GM21515 (cell line): ENCODE data around the gene TIA1.
"Not testable (repeated sequence)": the region's sequence is repeated elsewhere in the genome, so short reads cannot be mapped to it uniquely, and the experiment has no call there.

Experiments used
- ATAC-seq: cut with Tn5 transposase; IDR thresholded peaks from one replicate; pipeline ENCODE4 v1.9.1; 2021; ENCODE audit not compliant: unreplicated experiment

TIA1 gene

DNA sequence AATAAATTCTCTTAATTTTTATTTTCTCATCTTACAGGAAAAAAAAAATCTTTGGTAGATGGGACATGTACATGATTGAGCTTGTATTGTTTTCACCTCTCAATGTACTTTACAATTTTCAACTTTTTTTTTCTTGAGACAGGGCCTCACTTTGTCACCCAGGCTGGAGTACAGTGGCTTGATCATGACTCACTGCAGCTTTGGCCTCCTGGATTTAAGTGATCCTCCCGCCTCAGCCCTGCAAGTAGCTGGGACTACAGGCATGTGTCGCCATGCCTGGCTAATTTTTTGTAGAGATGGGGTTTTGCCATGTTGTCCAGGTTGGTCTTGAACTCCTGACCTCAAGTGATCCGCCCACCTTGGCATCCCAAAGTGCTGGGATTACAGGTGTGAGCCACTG, 25.1 kb downstream of the TIA1 start:
- ATAC-seq: not testable (repeated sequence)

GRCh38 chr2:70214953-70215549, 33.4 kb downstream of the TIA1 start:
- no peak for ATAC-seq

DNA sequence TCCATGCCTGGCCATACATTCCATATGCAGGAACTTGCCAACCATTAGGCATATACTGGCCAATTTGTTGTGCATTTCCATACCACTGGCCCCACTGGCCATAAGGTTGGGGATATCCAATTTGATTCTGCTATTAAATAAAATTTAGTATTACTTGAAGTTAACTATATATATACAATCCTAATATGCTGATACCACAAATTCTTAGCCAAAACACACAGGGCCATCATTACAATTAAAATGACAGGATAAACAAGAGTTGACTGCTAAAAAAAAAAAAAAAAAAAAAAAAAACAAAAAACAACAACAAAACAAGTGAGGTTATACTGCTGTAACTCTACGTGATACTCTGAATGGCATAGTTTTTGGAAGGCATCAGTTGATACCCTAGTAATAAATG, 34.1 kb downstream of the TIA1 start:
- ATAC-seq: no peak

GRCh38 chr2:70212298-70212932, 36.0 kb downstream of the TIA1 start:
- no peak for ATAC-seq

- ATAC-seq: no peak
Observed at GRCh38 chr2:70211595-70211994, 36.8 kb downstream of the TIA1 start.

DNA sequence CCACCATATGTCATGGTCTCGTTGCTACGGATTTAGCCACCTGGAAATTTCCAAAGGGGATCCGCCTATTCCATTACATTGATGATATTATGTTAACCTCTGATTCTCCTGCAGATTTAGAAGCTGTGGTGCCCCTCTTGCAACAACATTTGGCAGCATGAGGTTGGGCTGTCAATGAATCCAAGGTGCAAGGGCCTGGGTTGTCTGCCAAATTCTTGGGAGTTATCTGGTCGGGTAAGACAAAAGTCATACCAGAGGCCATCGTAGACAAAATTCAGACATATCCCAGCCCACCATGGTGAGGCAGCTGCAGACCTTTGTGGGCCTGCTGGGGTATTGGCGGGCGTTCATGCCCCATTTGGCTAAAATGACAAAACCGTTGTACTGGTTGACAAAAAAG, 44.0 kb downstream of the TIA1 start:
- ATAC-seq: no peak

DNA sequence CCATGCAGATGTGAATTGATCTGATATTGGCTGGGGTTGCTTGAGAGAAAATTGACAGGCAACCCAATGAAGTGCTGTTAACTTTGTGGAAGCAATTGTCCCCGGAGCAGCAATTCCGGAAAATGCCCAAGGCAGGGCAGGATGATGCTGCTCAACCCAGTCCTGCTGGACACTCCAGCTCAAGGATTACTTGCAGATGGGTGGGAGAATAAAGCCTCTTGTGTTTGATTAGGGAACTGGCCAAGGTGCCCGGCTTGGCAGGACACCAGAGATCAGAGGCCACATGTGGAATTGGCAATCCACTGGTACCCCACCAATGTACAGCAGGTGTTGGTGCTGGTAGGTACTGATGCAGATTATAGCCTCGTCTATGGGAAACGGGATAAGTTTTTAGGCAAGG, 45.3 kb downstream of the TIA1 start:
- ATAC-seq: no peak

DNA sequence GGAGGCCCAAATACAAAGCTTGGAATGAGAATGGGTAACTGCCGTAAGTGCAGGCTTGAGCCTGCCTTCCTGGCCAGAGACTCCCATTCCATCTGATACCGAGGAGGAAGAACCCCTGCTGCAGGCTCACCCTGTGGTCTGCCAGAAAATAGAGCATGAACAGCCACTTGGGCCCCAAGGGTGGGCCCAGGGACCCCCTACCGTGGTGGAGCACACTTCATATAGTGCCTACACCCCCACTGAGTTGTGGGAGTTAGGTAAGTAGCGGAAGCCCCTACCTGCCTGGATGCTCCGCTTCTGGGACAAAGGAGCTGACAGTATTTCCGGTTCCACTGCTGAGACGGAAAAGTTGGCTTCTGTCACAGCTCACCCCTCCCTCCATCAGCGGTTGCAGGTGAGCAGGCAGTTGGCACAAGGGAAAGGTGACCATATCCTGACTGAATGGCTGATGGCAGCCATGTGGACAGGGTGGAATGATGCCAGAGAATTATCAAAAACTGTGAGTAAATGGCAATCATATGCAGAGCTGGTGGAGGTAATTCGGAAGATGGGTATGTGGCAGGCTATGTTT, 46.1 kb downstream of the TIA1 start:
- no peak for ATAC-seq

DNA sequence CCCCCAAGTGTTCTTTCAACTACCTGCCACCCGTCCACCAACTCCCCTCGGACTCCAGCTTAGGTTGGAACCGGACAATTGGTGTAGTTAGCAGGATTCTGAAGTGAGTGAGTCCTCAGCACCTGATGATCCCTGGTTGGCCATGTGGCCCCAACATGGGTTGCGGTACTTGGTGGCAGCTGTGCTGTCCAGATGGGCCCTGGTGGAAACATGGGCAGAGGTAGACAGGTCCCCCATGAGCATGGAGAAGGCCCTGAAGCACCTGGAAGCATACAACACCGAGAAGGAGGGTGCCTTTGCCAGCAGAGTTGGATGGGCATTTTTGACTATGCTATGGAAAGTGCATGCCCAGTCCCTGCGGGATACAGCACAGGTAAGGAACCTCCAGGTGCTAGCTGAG, 46.6 kb downstream of the TIA1 start:
- ATAC-seq: no peak

DNA sequence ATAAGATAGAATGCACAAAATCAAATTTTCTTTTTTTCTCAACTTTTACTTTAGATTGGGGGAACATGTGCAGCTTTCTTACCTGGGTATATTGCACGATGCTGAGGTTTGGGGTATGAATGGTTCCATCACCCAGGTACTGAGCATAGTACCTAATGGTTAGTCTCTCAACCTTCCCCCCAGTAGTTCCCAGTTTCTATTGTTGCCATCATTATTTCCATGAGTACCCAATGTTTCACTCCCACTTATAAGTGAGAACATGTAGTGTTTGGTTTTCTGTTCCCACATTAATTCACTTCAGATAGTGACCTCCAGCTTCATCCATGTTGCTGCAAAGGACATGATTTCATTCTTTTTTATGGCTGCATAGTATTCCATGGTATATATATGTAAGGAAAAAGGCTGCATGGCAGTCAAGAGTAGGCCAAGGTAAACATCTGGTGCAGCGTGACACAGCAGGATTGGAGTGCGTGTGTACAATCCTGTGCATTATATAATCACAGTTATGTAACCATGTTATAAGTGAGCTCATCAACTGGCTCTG, 47.1 kb downstream of the TIA1 start:
- no peak for ATAC-seq

DNA sequence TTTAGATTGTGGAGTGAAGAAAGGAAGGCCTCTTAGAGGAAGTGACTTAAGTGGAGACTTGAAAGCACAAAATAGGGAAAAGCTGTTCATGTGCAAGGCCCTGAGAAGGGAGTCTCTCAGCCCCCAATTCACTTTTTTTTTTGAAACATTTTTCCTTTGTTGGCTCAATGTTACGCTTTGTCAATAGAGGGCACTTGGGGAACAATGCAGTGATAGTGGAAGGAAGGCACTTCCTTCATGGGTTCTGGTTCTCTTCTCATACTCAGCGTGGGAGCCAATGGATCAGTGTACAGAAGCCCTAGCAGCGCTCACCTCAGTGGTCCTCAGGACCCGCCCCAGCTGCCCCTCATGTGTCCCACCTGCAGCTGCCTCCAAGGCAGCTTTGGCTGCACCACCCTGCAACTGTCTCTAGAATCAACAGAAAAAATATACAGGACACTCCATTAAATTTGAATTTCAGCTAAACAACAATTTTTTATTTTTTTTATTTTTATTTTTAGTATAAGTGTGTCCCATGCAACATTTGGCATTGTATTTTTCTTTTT, 49.0 kb downstream of the TIA1 start:
- ATAC-seq: no peak

GRCh38 chr2:70192516-70192915, 55.9 kb downstream of the TIA1 start:
- ATAC-seq: no peak

DNA sequence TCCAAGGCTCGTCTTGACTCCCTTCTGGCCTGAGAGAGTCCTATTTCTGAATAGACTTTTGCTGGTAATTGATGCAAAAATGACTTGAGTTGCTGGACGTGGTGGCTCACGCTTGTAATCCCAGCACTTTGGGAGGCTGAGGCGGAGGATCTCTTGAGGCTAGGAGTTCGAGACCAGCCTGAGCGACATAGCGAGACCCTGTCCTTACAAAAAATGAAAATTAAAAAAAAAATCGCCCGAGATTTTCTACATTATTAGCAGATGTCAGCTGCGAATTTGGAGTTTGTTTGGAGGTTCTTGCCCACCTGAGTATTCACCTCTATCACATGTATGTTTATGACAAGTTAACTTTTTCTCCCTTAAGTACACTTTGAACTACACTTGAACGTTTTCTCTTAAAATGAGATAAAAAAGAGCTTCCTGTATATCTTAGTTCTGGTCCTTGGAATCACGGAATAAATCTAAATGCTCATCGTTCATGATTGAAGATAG, 57.1 kb downstream of the TIA1 start:
- no peak for ATAC-seq

DNA sequence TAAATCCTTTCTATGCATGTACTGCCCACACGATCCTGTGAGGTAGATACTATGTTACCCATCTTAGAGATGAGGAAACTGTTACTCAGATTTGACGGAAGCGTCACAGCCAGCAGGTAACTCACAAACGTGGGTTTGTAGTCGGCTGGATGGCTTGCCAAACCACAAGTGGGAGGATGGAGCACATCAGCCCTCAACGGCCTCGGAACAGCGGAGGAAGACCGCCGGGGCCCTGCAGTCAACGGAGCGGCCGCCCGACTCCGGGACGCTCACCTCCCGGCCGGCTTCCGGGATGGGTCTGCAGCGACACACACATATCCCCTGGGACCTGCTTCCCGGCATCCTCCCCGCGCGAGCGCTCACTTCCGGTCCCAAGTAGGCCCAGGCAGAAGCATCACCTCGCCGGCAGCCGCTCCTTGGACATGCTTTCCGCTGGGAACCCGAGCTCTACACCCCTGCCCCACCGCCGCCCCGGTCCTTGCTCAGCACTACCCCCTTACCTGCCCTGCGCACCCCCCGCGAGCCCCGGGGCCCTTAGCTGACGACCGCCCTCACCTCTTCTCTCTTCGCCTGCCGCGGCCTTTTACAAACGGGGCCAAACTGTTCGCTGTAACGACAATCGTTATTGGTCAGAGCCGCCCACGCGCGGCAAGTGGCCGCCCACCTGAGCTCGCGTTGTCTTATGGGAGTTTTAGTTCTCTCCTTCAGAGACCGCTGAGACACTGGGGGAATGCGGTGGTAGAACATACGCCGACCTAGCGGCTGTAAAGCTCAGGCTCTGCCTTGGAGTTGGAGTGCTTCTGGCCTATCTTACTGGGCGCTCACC, 57.8 kb downstream of the TIA1 start, which contains the start of gene C2orf42:
Gene C2orf42, minus strand, starts transcription at position 602 of the 826 bp plus-strand sequence. CDS start 9,034 bp downstream, outside the sequence.
- peak; percentile 83 for ATAC-seq

DNA sequence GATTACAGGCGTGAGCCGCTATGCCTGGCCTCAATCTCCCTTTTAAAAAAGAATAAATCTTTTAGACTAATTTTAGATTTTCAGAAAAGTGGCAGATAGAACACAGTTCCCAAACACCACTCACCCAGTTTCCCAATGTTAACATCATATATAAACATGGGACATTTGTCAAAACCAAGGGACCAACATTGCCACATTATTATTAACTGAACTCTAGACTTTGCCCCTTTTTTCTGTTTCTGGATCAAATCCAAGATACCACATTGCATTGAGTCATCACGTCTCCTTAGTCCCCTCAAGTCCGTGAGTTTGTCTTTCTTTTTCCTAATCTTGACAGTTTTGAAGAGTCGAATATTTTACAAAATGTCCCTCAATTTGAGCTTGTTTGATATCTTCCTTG, 60.0 kb downstream of the TIA1 start:
- ATAC-seq: no peak

DNA sequence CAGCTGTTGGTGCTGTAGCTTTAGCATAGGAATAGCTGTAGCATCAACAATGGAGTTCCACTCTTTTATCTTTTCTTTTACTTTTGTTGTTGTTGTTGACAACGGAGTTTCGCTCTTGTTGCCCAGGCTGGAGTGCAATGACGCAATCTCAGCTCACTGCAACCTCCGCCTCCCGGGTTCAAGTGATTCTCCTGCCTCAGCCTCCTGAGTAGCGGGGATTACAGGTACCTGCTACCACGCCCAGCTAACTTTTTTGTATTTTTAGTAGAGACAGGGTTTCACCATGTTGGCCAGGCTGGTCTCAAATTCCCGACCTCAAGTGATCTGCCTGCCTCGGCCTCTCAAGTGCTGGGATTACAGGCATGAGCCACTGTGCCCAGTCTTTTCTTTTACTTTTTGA, 61.3 kb downstream of the TIA1 start:
- not testable (repeated sequence) for ATAC-seq

DNA sequence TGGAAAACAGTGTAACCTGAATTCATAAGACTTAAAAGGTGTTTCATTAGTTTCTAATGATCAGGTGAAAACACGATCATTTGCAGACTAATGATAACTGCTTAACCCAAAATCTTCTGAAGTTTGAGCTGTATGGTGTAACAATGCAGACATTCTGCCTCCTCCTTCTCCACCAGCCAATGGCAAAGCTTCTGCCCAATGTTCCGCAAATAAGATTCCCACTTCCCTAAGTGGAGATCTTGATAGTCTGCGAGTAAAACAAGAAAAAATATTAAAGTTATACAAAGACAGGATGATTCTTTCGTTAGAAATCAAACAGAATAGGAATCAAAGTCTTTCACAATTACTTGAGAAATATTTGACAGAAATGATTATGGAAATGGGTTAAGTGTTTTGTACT, 65.7 kb downstream of the TIA1 start:
- ATAC-seq: no peak

- ATAC-seq: peak; percentile 75
Observed at GRCh38 chr2:70181363-70181956, 67.0 kb downstream of the TIA1 start.

DNA sequence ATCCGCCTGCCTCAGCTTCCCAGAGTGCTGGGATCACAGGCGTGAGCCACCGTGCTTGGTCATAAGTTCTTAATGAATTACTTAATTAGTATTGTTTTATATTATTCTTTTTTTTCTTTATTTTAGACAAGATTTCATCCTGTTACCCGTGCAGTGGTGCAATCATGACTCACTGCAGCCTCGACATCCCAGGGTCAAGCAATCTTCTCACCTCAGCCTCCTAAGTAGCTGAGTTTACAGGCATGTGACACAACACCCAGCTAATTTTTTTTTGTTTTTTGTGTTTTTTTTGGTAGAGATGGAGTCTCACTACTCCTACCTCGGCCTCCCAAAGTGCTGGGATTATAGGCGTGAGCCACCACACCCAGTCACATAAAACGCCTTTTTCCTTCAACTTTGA, 74.9 kb downstream of the TIA1 start:
- ATAC-seq: no peak

- ATAC-seq: not testable (repeated sequence)
Observed at GRCh38 chr2:70169654-70170245, 78.7 kb downstream of the TIA1 start.
